Measurements from ENCODE around the gene NDRG3. TPM values are rescaled to one million over a fixed set of nuclear protein-coding genes. Genes with fewer than 3 reads are reported as not detected.

The NDRG3 gene
- total RNA-seq, 4 donors from 2014 or later: 17.9 to 35.0 (median 29.6) TPM

GRCh38 chr20:36624944-36625324, 121.0 kb downstream of the NDRG3 start:
- H3K4me1 ChIP-seq: no peaks in the 10 kb centered on the region
- H3K36me3 ChIP-seq: no peaks in the 10 kb centered on the region
- TF ChIP-seq CTCF (IDR thresholded peaks at IDR 0.05) (no peak), POLR2A (IDR thresholded peaks at IDR 0.05) (no peak)
- H3K27ac ChIP-seq: no peak overlapping the region
- intact Hi-C loops (cut with DNase I; ENCODE audit: low total_unique reads): no loop called here
- no peak overlapping the region for H3K4me3 ChIP-seq
- no peaks in the 10 kb centered on the region for H3K27me3 ChIP-seq
- DNase-seq: no peak
- no peaks in the 10 kb centered on the region for H3K9me3 ChIP-seq

- TF ChIP-seq POLR2A (IDR thresholded peaks at IDR 0.05): no peak
- no peak for TF ChIP-seq CTCF (IDR thresholded peaks at IDR 0.05)
- intact Hi-C loops (cut with DNase I; ENCODE audit: low total_unique reads): no loop called here
Observed at GRCh38 chr20:36624068-36624943, 121.6 kb downstream of the NDRG3 start.

GRCh38 chr20:36623444-36623843, 122.4 kb downstream of the NDRG3 start:
- TF ChIP-seq CTCF (IDR thresholded peaks at IDR 0.05): no peak
- H3K4me3 ChIP-seq: no peak overlapping the region
- H3K27ac ChIP-seq: no peak overlapping the region
- H3K4me1 ChIP-seq: no peaks in the 10 kb centered on the region
- no peaks in the 10 kb centered on the region for H3K36me3 ChIP-seq
- no peaks in the 10 kb centered on the region for H3K9me3 ChIP-seq
- intact Hi-C loops (cut with DNase I; ENCODE audit: low total_unique reads): no loop called here
- H3K27me3 ChIP-seq: no peaks in the 10 kb centered on the region
- DNase-seq: no peak

More at GRCh38 chr20:36624068-36624943, 121.6 kb downstream of the NDRG3 start:
- Histone ChIP-seq H3K4me1 (no peaks in the 10 kb centered on the region), H3K27ac (no peak overlapping the region), H3K27me3 (no peaks in the 10 kb centered on the region), H3K36me3 (no peaks in the 10 kb centered on the region), H3K4me3 (no peak overlapping the region), H3K9me3 (no peaks in the 10 kb centered on the region)
- no peak for DNase-seq

GRCh38 chr20:36620917-36621316, 125.0 kb downstream of the NDRG3 start:
- Histone ChIP-seq H3K9me3 (no peaks in the 10 kb centered on the region), H3K4me1 (no peaks in the 10 kb centered on the region), H3K36me3 (no peaks in the 10 kb centered on the region), H3K27me3 (no peaks in the 10 kb centered on the region), H3K4me3 (no peak overlapping the region), H3K27ac (no peak overlapping the region)
- intact Hi-C loops (cut with DNase I; ENCODE audit: low total_unique reads): no loop called here
- no peak for DNase-seq
- TF ChIP-seq CTCF (IDR thresholded peaks at IDR 0.05) (no peak), POLR2A (IDR thresholded peaks at IDR 0.05) (no peak)

GRCh38 chr20:36614781-36615557, 130.9 kb downstream of the NDRG3 start:
- intact Hi-C loops (cut with DNase I; ENCODE audit: low total_unique reads): loop anchor here (10.0 kb wide), 1 partner anchor 260 kb away; the partner anchor contains the start of gene TLDC2
- TF ChIP-seq CTCF (IDR thresholded peaks at IDR 0.05): no peak
- TF ChIP-seq POLR2A (IDR thresholded peaks at IDR 0.05): no peak
- Histone ChIP-seq H3K27me3 (no peaks in the 10 kb centered on the region), H3K27ac (no peak overlapping the region), H3K4me1 (no peaks in the 10 kb centered on the region), H3K4me3 (no peak overlapping the region), H3K9me3 (no peaks in the 10 kb centered on the region), H3K36me3 (no peaks in the 10 kb centered on the region)
- no peak for DNase-seq

Measured in uterus (tissue), 4 donors.